IMR-90 (cell line): ENCODE data around the gene STAC. TPM values are rescaled to one million over a fixed set of nuclear protein-coding genes. Genes with fewer than 3 reads are reported as not detected.

Source experiments
- ATAC-seq: fragments of 200-7000 bp; cut with Tn5 transposase; 2 replicates; pipeline ENCODE4 v1.9.1; 2020; ENCODE audit warnings: low read depth, mild to moderate bottlenecking, moderate library complexity
- BruUV-seq: library from RNA; stranded (reverse); fragments of 400-500 nt; replicated peaks from 2 replicates; lab custom pipeline; 2021; lab: Mats Ljungman, UMichigan
- CTCF ChIA-PET: fragments of 300-600 bp; formaldehyde crosslinking; extraction: SDS; loops from one replicate; lab custom pipeline; 2021; ENCODE audit warnings: antibody characterized with exemption; lab: Yijun Ruan, JAX
- POLR2A ChIA-PET: fragments of 300-600 bp; sonication (Branson Sonifier 250); formaldehyde crosslinking; loops from one replicate; lab custom pipeline; 2022; ENCODE audit warnings: antibody characterized with exemption; ENCODE audit not compliant: unreplicated experiment; lab: Charles Lee
- DNase-seq: peaks from one replicate; pipeline ENCODE4 v3.0.0; 2013
- H2AFZ ChIP-seq: replicated peaks from 2 replicates; pipeline ENCODE3; 2013; ENCODE audit warnings: low read length, mild to moderate bottlenecking; ENCODE audit not compliant: poor library complexity
- H2AK5ac ChIP-seq: 2 replicates; pipeline ENCODE4 v1.6.1; 2013; ENCODE audit warnings: low read depth, low read length, inconsistent platforms
- H2AK9ac ChIP-seq: replicated peaks from 2 replicates; pipeline ENCODE3; 2013; ENCODE audit warnings: mild to moderate bottlenecking, low read depth, low read length, moderate library complexity; ENCODE audit not compliant: poor library complexity
- H2BK120ac ChIP-seq: 2 replicates; pipeline ENCODE4 v1.6.1; 2013; ENCODE audit warnings: low read depth, low read length, inconsistent platforms
- H2BK15ac ChIP-seq: 3 replicates; pipeline ENCODE4 v1.6.1; 2013; ENCODE audit warnings: low read depth, low read length, inconsistent platforms
- H2BK20ac ChIP-seq: 2 replicates; pipeline ENCODE4 v1.6.1; 2013; ENCODE audit warnings: low read depth, mild to moderate bottlenecking, inconsistent platforms, low read length, moderate library complexity
- H2BK5ac ChIP-seq: 2 replicates; pipeline ENCODE4 v1.6.1; 2013; ENCODE audit warnings: mild to moderate bottlenecking, low read depth, low read length, inconsistent platforms; ENCODE audit not compliant: poor library complexity, severe bottlenecking
- H3K14ac ChIP-seq: replicated peaks from 2 replicates; pipeline ENCODE4 v1.6.1; 2013; ENCODE audit warnings: low read depth, low read length, inconsistent platforms
- H3K18ac ChIP-seq: 2 replicates; pipeline ENCODE4 v1.6.1; 2013; ENCODE audit warnings: low read depth, low read length, control low read depth
- H3K23ac ChIP-seq: 2 replicates; pipeline ENCODE4 v1.6.1; 2013; ENCODE audit warnings: low read depth, low read length, inconsistent platforms
- H3K27ac ChIP-seq: 2 replicates; pipeline ENCODE4 v1.5.1; 2013; ENCODE audit warnings: mild to moderate bottlenecking, control low read depth, low read length; ENCODE audit not compliant: insufficient read depth
- H3K27me3 ChIP-seq: 2 replicates; pipeline ENCODE4 v1.6.1; 2013; ENCODE audit warnings: low read length; ENCODE audit not compliant: control insufficient read depth, insufficient read depth
- H3K36me3 ChIP-seq: 2 replicates; pipeline ENCODE4 v1.6.1; 2013; ENCODE audit warnings: low read length, mixed read lengths; ENCODE audit not compliant: control insufficient read depth, insufficient read depth
- H3K4ac ChIP-seq: 2 replicates; pipeline ENCODE4 v1.6.1; 2013; ENCODE audit warnings: low read depth, low read length, inconsistent platforms
- H3K4me1 ChIP-seq: 2 replicates; pipeline ENCODE4 v1.6.1; 2013; ENCODE audit warnings: low read length, mixed read lengths; ENCODE audit not compliant: control insufficient read depth, insufficient read depth
- H3K4me2 ChIP-seq: 2 replicates; pipeline ENCODE4 v1.6.1; 2013; ENCODE audit warnings: low read depth, mild to moderate bottlenecking, control low read depth, low read length, moderate library complexity
- H3K4me3 ChIP-seq: 2 replicates; pipeline ENCODE4 v1.5.1; 2013; ENCODE audit warnings: low read depth, mild to moderate bottlenecking, control low read depth, low read length, moderate library complexity; ENCODE audit not compliant: insufficient read depth
- H3K56ac ChIP-seq: 2 replicates; pipeline ENCODE4 v1.6.1; 2013; ENCODE audit warnings: low read length, inconsistent platforms; ENCODE audit not compliant: insufficient read depth; ENCODE audit errors: extremely low read depth
- H3K79me1 ChIP-seq, 2 experiments: 2 replicates each; pipeline ENCODE4 v1.6.1; 2013; ENCODE audit warnings: low read length in 2 of 2, inconsistent platforms in 1 of 2, low read depth in 1 of 2
- H3K9ac ChIP-seq: 2 replicates; pipeline ENCODE4 v1.6.1; 2013; ENCODE audit warnings: low read depth, low read length, control low read depth
- H3K9me1 ChIP-seq: 2 replicates; pipeline ENCODE4 v1.6.1; 2013; ENCODE audit warnings: low read length, inconsistent platforms; ENCODE audit not compliant: insufficient read depth
- H3K9me3 ChIP-seq: 2 replicates; pipeline ENCODE4 v1.6.1; 2013; ENCODE audit warnings: low read length; ENCODE audit not compliant: control insufficient read depth, insufficient read depth
- H4K20me1 ChIP-seq: 2 replicates; pipeline ENCODE4 v1.6.1; 2013; ENCODE audit warnings: low read length, inconsistent platforms; ENCODE audit not compliant: insufficient read depth
- H4K5ac ChIP-seq: 2 replicates; pipeline ENCODE4 v1.6.1; 2013; ENCODE audit warnings: mild to moderate bottlenecking, low read depth, low read length, control low read depth
- H4K8ac ChIP-seq, 2 experiments: 2 replicates each; pipeline ENCODE4 v1.6.1; 2013; ENCODE audit warnings: low read depth in 2 of 2, low read length in 2 of 2, control low read depth in 1 of 2, inconsistent platforms in 1 of 2
- H4K91ac ChIP-seq: 2 replicates; pipeline ENCODE4 v1.6.1; 2013; ENCODE audit warnings: low read depth, low read length, inconsistent platforms; ENCODE audit not compliant: insufficient read depth
- BHLHE40 ChIP-seq: fragments of 150-350 bp; IDR thresholded peaks from 2 replicates; pipeline ENCODE4 v1.6.1; 2016; ENCODE audit warnings: mild to moderate bottlenecking, low read depth, low read length
- CEBPB ChIP-seq: IDR thresholded peaks from 2 replicates; pipeline ENCODE4 v1.6.1; 2012; ENCODE audit warnings: low read depth, low read length, improper control_type of control experiment
- CHD1 ChIP-seq: IDR thresholded peaks from 2 replicates; pipeline ENCODE4 v1.6.1; 2012; ENCODE audit warnings: low read depth, low read length, improper control_type of control experiment
- CTCF ChIP-seq: conservative IDR thresholded peaks from 2 replicates; pipeline ENCODE4 v1.5.1; 2012; ENCODE audit warnings: mild to moderate bottlenecking, low read depth, low read length, improper control_type of control experiment
- FOS ChIP-seq: fragments of 150-350 bp; IDR thresholded peaks from 2 replicates; pipeline ENCODE4 v1.6.1; 2016; ENCODE audit warnings: low read depth, low read length
- MAFK ChIP-seq: IDR thresholded peaks from 2 replicates; pipeline ENCODE4 v1.6.1; 2012; ENCODE audit warnings: low read depth, low read length, improper control_type of control experiment
- MAZ ChIP-seq: IDR thresholded peaks from 2 replicates; pipeline ENCODE4 v1.6.1; 2012; ENCODE audit warnings: low read depth, mild to moderate bottlenecking, low read length, improper control_type of control experiment, moderate library complexity, borderline replicate concordance
- MXI1 ChIP-seq: IDR thresholded peaks from 2 replicates; pipeline ENCODE4 v1.6.1; 2012; ENCODE audit warnings: low read depth, mild to moderate bottlenecking, low read length, moderate library complexity, borderline replicate concordance
- RAD21 ChIP-seq: IDR thresholded peaks from 2 replicates; pipeline ENCODE4 v1.6.1; 2012; ENCODE audit warnings: low read length, improper control_type of control experiment
- RFX5 ChIP-seq: IDR thresholded peaks from 2 replicates; pipeline ENCODE4 v1.8.0; 2012; ENCODE audit warnings: low read depth, mild to moderate bottlenecking, low read length, moderate library complexity
- dilution Hi-C: fragments of 300-500 bp; cut with HindIII; formaldehyde crosslinking; loops from one replicate; pipeline ENCODE4 v1.14.3; 2018; ENCODE audit warnings: low sequenced_read_pairs; ENCODE audit not compliant: unreplicated experiment
- in situ Hi-C: fragments of 300-500 bp; cut with MboI; formaldehyde crosslinking; loops from 3 replicates; pipeline ENCODE4 v1.14.3; 2019; ENCODE audit warnings: low sequenced_read_pairs, inconsistent platforms, mixed read lengths
- intact Hi-C: fragments of 100-400 bp; cut with micrococcal nuclease; formaldehyde crosslinking; loops from 2 replicates; pipeline ENCODE4 v1.10.0; 2022
- polyA plus RNA-seq, 3 experiments: library from polyadenylated mRNA; depleted of rRNA; stranded (reverse); fragments of >200 nt; gene quantifications; 2 replicates each; pipeline ENCODE4 v1.2.3, GENCODE V29; 2012; ENCODE audit warnings: low replicate concordance in 1 of 3
- total RNA-seq: library from RNA; depleted of rRNA; stranded (reverse); fragments of >200 nt; gene quantifications from 2 replicates; pipeline ENCODE4 v1.2.3, GENCODE V29; 2012

Gene STAC
- total and polyA plus RNA-seq, 2 of the 4 experiments (the other 2 are of a cell fraction) = 0.19 to 0.36 TPM

GRCh38 chr3:36380221-36381031 lies at the start of gene STAC (continued):
- no peak for TF ChIP-seq RAD21
- no peak for TF ChIP-seq MXI1
- TF ChIP-seq FOS = no peak

GRCh38 chr3:36332139-36332538 lies 48.2 kb upstream of the STAC start:
- H3K14ac ChIP-seq = no peak overlapping the region
- no peak overlapping the region for H3K23ac ChIP-seq
- H3K4me1 ChIP-seq = no peaks in the 10 kb centered on the region
- no peak overlapping the region for H2BK120ac ChIP-seq
- BruUV-seq = no TSS peak
- no peak overlapping the region for H2BK15ac ChIP-seq
- no peak overlapping the region for H3K4ac ChIP-seq
- CTCF ChIA-PET = no interaction called here
- no peak overlapping the region for H3K4me2 ChIP-seq
- H2AFZ ChIP-seq = no peak overlapping the region
- H3K4me3 ChIP-seq = no peak overlapping the region
- no peak overlapping the region for H2BK20ac ChIP-seq
- no peaks in the 10 kb centered on the region for H3K79me1 ChIP-seq
- H3K56ac ChIP-seq = no peak overlapping the region
- in situ Hi-C loops = no loop called here
- H4K5ac ChIP-seq = no peak overlapping the region
- H3K9me1 ChIP-seq = no peaks in the 10 kb centered on the region
- H4K91ac ChIP-seq = no peak overlapping the region
- H2AK9ac ChIP-seq = no peak overlapping the region
- no peaks in the 10 kb centered on the region for H3K36me3 ChIP-seq
- TF ChIP-seq CEBPB = no peak
- no peak for TF ChIP-seq RAD21
- no peak for TF ChIP-seq CHD1
- TF ChIP-seq MAZ = no peak
- TF ChIP-seq RFX5 = no peak
- no peak for TF ChIP-seq BHLHE40
- TF ChIP-seq CTCF = no peak
- no peak for TF ChIP-seq MAFK
- dilution Hi-C loops = no loop called here
- H3K9me3 ChIP-seq = peaks cover 7% of the 10 kb centered on the region
- no peak overlapping the region for H3K9ac ChIP-seq
- no peak overlapping the region for H3K27ac ChIP-seq
- DNase-seq (no peak), ATAC-seq (no peak)
- H2BK5ac ChIP-seq = no peak overlapping the region
- intact Hi-C loops = no loop called here
- no peaks in the 10 kb centered on the region for H3K27me3 ChIP-seq
- no peak overlapping the region for H2AK5ac ChIP-seq
- H3K18ac ChIP-seq = no peak overlapping the region
- no peak overlapping the region for H4K8ac ChIP-seq
- POLR2A ChIA-PET = no interaction called here
- H4K20me1 ChIP-seq = no peaks in the 10 kb centered on the region
